Fibroblast of lung (primary cell): ENCODE results near the gene FCRL4. TPM values are rescaled to one million over a fixed set of nuclear protein-coding genes. Genes with fewer than 3 reads are reported as not detected.

Experiments
- DNase-seq, 2 donors: peaks; one replicate each; pipeline versions ENCODE4 v3.0.0 to v3.0.0-alpha.2; 2010; ENCODE audit warnings: low read depth in 2 of 2
- H2AFZ ChIP-seq: 2 replicates; pipeline ENCODE4 v1.5.1; 2012; ENCODE audit warnings: low read length, control low read depth, inconsistent platforms
- H3K27ac ChIP-seq: 2 replicates; pipeline ENCODE4 v1.5.1; 2011; ENCODE audit warnings: low read length, control low read depth; ENCODE audit not compliant: insufficient read depth
- H3K27me3 ChIP-seq: 2 replicates; pipeline ENCODE4 v1.5.1; 2011; ENCODE audit warnings: mild to moderate bottlenecking, low read length; ENCODE audit not compliant: control insufficient read depth, insufficient read depth
- H3K36me3 ChIP-seq: 2 replicates; pipeline ENCODE4 v1.5.1; 2011; ENCODE audit warnings: low read length; ENCODE audit not compliant: control insufficient read depth, insufficient read depth
- H3K4me1 ChIP-seq: 2 replicates; pipeline ENCODE4 v1.5.1; 2011; ENCODE audit warnings: low read length; ENCODE audit not compliant: control insufficient read depth, insufficient read depth; ENCODE audit errors: extremely low read depth
- H3K4me2 ChIP-seq: 2 replicates; pipeline ENCODE4 v1.5.1; 2011; ENCODE audit warnings: low read length, control low read depth; ENCODE audit not compliant: insufficient read depth; ENCODE audit errors: extremely low read depth
- H3K4me3 ChIP-seq, 4 experiments: fragments of 200-600 bp in 1 of 4; sonication (generic) in 1 of 4; replicated peaks in 1 of 4; 2 replicates each; pipeline ENCODE4 v1.5.1; 2011 to 2016; ENCODE audit warnings: low read length in 4 of 4, low read depth in 3 of 4, mild to moderate bottlenecking in 3 of 4, control low read depth in 2 of 4, inconsistent platforms in 1 of 4, mixed read lengths in 1 of 4; ENCODE audit not compliant: insufficient read depth in 1 of 4; ENCODE audit errors: control extremely low read depth in 1 of 4
- H3K79me2 ChIP-seq: 2 replicates; pipeline ENCODE4 v1.5.1; 2012; ENCODE audit warnings: mild to moderate bottlenecking, low read length, inconsistent platforms; ENCODE audit not compliant: control insufficient read depth, insufficient read depth
- H3K9ac ChIP-seq: 2 replicates; pipeline ENCODE4 v1.5.1; 2011; ENCODE audit warnings: mild to moderate bottlenecking, low read length, control low read depth; ENCODE audit not compliant: insufficient read depth
- H3K9me3 ChIP-seq: 2 replicates; pipeline ENCODE4 v1.5.1; 2012; ENCODE audit warnings: low read depth, low read length; ENCODE audit not compliant: control insufficient read depth, insufficient read depth
- H4K20me1 ChIP-seq: 2 replicates; pipeline ENCODE4 v1.5.1; 2011; ENCODE audit warnings: low read length; ENCODE audit not compliant: control insufficient read depth, insufficient read depth; ENCODE audit errors: extremely low read depth
- EZH2 ChIP-seq: IDR thresholded peaks from 2 replicates; pipeline ENCODE4 v1.5.1; 2012; ENCODE audit warnings: low read length, control low read depth, mild to moderate bottlenecking; ENCODE audit errors: missing control alignments
- polyA plus RNA-seq, 2 donors: library from polyadenylated mRNA; depleted of rRNA in 1 of 2; stranded (reverse) in 1 of 2; unstranded in 1 of 2; fragments of >200 nt; gene quantifications; 2 replicates each; pipeline ENCODE4 v1.2.1, GENCODE V29; 2011 to 2012; ENCODE audit warnings: missing spikeins in 1 of 2
- total RNA-seq: library from RNA; depleted of rRNA; stranded (reverse); fragments of >200 nt; gene quantifications from 2 replicates; pipeline ENCODE4 v1.2.1, GENCODE V29; 2014
- TF ChIP-seq, protein P1 (sequence below), 2 donors: IDR thresholded peaks in 1 of 2; conservative IDR thresholded peaks in 1 of 2; 1 replicate in 1 of 2; 2 replicates in 1 of 2; pipeline ENCODE4 v1.5.1; 2011 to 2012; ENCODE audit warnings: low read length in 2 of 2, control low read depth in 1 of 2, inconsistent platforms in 1 of 2, low read depth in 1 of 2, mild to moderate bottlenecking in 1 of 2

FCRL4 gene
- total and polyA plus RNA-seq, 2 donors (not counting 1 experiment from before 2014, with no cell fraction given) = not detected

DNA sequence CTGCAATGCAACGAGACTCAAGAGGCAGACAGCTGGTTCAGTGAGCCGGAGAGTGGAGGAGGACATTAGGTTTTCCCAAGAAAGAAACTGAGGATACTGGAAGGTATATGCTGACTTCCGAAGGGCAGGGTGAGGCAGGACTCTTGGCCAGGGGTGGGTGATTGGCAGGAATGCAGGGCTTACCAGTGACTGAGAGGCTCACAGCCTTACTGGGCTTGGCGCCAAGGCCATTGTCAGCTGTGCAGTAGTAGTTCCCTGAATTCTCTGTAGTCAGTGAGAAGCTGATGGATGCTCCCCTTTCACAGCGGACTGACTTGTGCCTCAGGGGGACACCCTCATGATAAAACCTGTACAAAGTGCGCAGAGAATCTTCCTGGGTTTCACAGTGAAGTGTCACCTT, 55.2 kb downstream of the FCRL4 start:
- no peaks in the 10 kb centered on the region for H4K20me1 ChIP-seq
- no peak overlapping the region for H3K27ac ChIP-seq
- H2AFZ ChIP-seq = no peak overlapping the region
- TF ChIP-seq, protein P1, sequence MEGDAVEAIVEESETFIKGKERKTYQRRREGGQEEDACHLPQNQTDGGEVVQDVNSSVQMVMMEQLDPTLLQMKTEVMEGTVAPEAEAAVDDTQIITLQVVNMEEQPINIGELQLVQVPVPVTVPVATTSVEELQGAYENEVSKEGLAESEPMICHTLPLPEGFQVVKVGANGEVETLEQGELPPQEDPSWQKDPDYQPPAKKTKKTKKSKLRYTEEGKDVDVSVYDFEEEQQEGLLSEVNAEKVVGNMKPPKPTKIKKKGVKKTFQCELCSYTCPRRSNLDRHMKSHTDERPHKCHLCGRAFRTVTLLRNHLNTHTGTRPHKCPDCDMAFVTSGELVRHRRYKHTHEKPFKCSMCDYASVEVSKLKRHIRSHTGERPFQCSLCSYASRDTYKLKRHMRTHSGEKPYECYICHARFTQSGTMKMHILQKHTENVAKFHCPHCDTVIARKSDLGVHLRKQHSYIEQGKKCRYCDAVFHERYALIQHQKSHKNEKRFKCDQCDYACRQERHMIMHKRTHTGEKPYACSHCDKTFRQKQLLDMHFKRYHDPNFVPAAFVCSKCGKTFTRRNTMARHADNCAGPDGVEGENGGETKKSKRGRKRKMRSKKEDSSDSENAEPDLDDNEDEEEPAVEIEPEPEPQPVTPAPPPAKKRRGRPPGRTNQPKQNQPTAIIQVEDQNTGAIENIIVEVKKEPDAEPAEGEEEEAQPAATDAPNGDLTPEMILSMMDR (conservative IDR thresholded peaks at IDR 0.05 in 1 of 2, IDR thresholded peaks at IDR 0.05 in 1 of 2; ENCODE audit: low read depth in 1 of 2, low read length in 2 of 2) = no peak
- TF ChIP-seq EZH2 = no peak
- no peaks in the 10 kb centered on the region for H3K9me3 ChIP-seq
- H3K27me3 ChIP-seq = no peaks in the 10 kb centered on the region
- no peaks in the 10 kb centered on the region for H3K79me2 ChIP-seq
- no peaks in the 10 kb centered on the region for H3K4me1 ChIP-seq
- H3K4me2 ChIP-seq = no peak overlapping the region
- no peaks in the 10 kb centered on the region for H3K36me3 ChIP-seq
- no peak for DNase-seq
- no peak overlapping the region for H3K4me3 ChIP-seq
- no peak overlapping the region for H3K9ac ChIP-seq

GRCh38 chr1:157540852-157541251, 57.0 kb downstream of the FCRL4 start:
- no peak for DNase-seq
- Histone ChIP-seq H3K36me3 (no peaks in the 10 kb centered on the region), H3K79me2 (no peaks in the 10 kb centered on the region), H4K20me1 (no peaks in the 10 kb centered on the region), H3K27me3 (no peaks in the 10 kb centered on the region), H3K4me1 (no peaks in the 10 kb centered on the region), H3K9ac (no peak overlapping the region), H3K4me2 (no peak overlapping the region), H2AFZ (no peak overlapping the region), H3K27ac (no peak overlapping the region), H3K4me3 (no peak overlapping the region), H3K9me3 (no peaks in the 10 kb centered on the region)
- no peak for TF ChIP-seq EZH2
- TF ChIP-seq, protein P1 (conservative IDR thresholded peaks at IDR 0.05 in 1 of 2, IDR thresholded peaks at IDR 0.05 in 1 of 2; ENCODE audit: low read depth in 1 of 2, low read length in 2 of 2) = no peak

- H3K36me3 ChIP-seq = no peaks in the 10 kb centered on the region
- H4K20me1 ChIP-seq = no peaks in the 10 kb centered on the region
- no peaks in the 10 kb centered on the region for H3K4me1 ChIP-seq
- DNase-seq = no peak
- no peak overlapping the region for H3K27ac ChIP-seq
- no peak overlapping the region for H3K4me2 ChIP-seq
- no peak overlapping the region for H3K9ac ChIP-seq
- no peaks in the 10 kb centered on the region for H3K79me2 ChIP-seq
- TF ChIP-seq, protein P1 (conservative IDR thresholded peaks at IDR 0.05 in 1 of 2, IDR thresholded peaks at IDR 0.05 in 1 of 2; ENCODE audit: low read depth in 1 of 2, low read length in 2 of 2) = no peak
- TF ChIP-seq EZH2 = no peak
- H3K4me3 ChIP-seq = no peak overlapping the region
- H2AFZ ChIP-seq = no peak overlapping the region
- no peaks in the 10 kb centered on the region for H3K27me3 ChIP-seq
- H3K9me3 ChIP-seq = no peaks in the 10 kb centered on the region
Measured at GRCh38 chr1:157540160-157540748, 57.6 kb downstream of the FCRL4 start.
